PC-3 (cell line): ENCODE measurements around the gene CYP26C1. TPM values are rescaled to one million over a fixed set of nuclear protein-coding genes. Genes with fewer than 3 reads are reported as not detected.

Source experiments
- ATAC-seq: fragments of 200-7000 bp; cut with Tn5 transposase; 2 replicates; pipeline ENCODE4 v1.9.1; 2020; ENCODE audit warnings: mild to moderate bottlenecking, moderate library complexity
- BruUV-seq: library from RNA; stranded (reverse); fragments of 400-500 nt; replicated peaks from 2 replicates; lab custom pipeline; 2021; lab: Mats Ljungman, UMichigan
- CTCF ChIA-PET: fragments of 300-600 bp; sonication (Branson Sonifier 250); formaldehyde crosslinking; loops from one replicate; lab custom pipeline; 2022; ENCODE audit warnings: antibody characterized with exemption; lab: Charles Lee
- POLR2A ChIA-PET: fragments of 300-600 bp; sonication (Branson Sonifier 250); formaldehyde crosslinking; loops from one replicate; lab custom pipeline; 2022; ENCODE audit warnings: antibody characterized with exemption; ENCODE audit not compliant: unreplicated experiment; lab: Charles Lee
- DNase-seq: peaks from one replicate; pipeline ENCODE4 v3.0.0-alpha.2; 2015
- H2AFZ ChIP-seq: fragments of 300-600 bp; sonication (generic); 2 replicates; pipeline ENCODE4 v1.6.0; 2016; ENCODE audit warnings: antibody characterized with exemption, low read length
- H3F3A ChIP-seq: fragments of 300-600 bp; sonication (generic); one replicate; pipeline ENCODE4 v1.6.0; 2017; ENCODE audit warnings: antibody characterized with exemption, low read length, control low read depth, mild to moderate bottlenecking; ENCODE audit not compliant: unreplicated experiment
- H3K27ac ChIP-seq: fragments of 300-600 bp; sonication (generic); 2 replicates; pipeline ENCODE4 v1.5.1; 2016; ENCODE audit warnings: mild to moderate bottlenecking, low read length
- H3K27me3 ChIP-seq: fragments of 300-600 bp; sonication (generic); 2 replicates; pipeline ENCODE4 v1.6.1; 2016; ENCODE audit warnings: low read length, mixed read lengths
- H3K36me3 ChIP-seq: fragments of 300-600 bp; sonication (generic); 2 replicates; pipeline ENCODE4 v1.6.1; 2016; ENCODE audit warnings: low read depth, mixed run types, low read length, mixed read lengths
- H3K4me1 ChIP-seq: fragments of 300-600 bp; sonication (generic); 2 replicates; pipeline ENCODE4 v1.5.1; 2016; ENCODE audit warnings: low read length; ENCODE audit not compliant: insufficient read depth
- H3K4me2 ChIP-seq: fragments of 300-600 bp; sonication (generic); 2 replicates; pipeline ENCODE4 v1.6.0; 2016; ENCODE audit warnings: low read length
- H3K4me3 ChIP-seq: fragments of 300-600 bp; sonication (generic); 2 replicates; pipeline ENCODE4 v1.5.1; 2016; ENCODE audit warnings: mild to moderate bottlenecking, low read length, mixed read lengths
- H3K79me2 ChIP-seq: fragments of 300-600 bp; sonication (generic); 2 replicates; pipeline ENCODE4 v1.6.1; 2017; ENCODE audit warnings: low read length, mixed read lengths
- H3K9ac ChIP-seq: fragments of 300-600 bp; sonication (generic); 2 replicates; pipeline ENCODE4 v1.6.0; 2016; ENCODE audit warnings: mild to moderate bottlenecking, low read length
- H3K9me2 ChIP-seq: fragments of 300-600 bp; sonication (generic); replicated peaks from 2 replicates; pipeline ENCODE4 v1.6.1; 2016; ENCODE audit warnings: mixed run types, low read length, mixed read lengths
- H3K9me3 ChIP-seq: fragments of 300-600 bp; sonication (generic); 2 replicates; pipeline ENCODE4 v1.6.1; 2016; ENCODE audit warnings: low read length, mixed read lengths
- H4K20me1 ChIP-seq: fragments of 300-600 bp; sonication (generic); 2 replicates; pipeline ENCODE4 v1.6.1; 2016; ENCODE audit warnings: low read length, mixed read lengths
- CTCF ChIP-seq: fragments of 300-600 bp; sonication (generic); conservative IDR thresholded peaks from 2 replicates; pipeline ENCODE4 v1.5.1; 2017; ENCODE audit warnings: antibody characterized with exemption, low read depth, mild to moderate bottlenecking, low read length
- EZH2 ChIP-seq: fragments of 300-600 bp; sonication (generic); IDR thresholded peaks from one replicate; pipeline ENCODE4 v1.6.1; 2017; ENCODE audit warnings: antibody characterized with exemption, mild to moderate bottlenecking, low read length; ENCODE audit not compliant: unreplicated experiment
- EZH2phosphoT487 ChIP-seq: fragments of 300-600 bp; sonication (generic); IDR thresholded peaks from 2 replicates; pipeline ENCODE4 v1.6.1; 2018; ENCODE audit warnings: mild to moderate bottlenecking, antibody characterized with exemption, low read length, borderline replicate concordance
- intact Hi-C: fragments of 100-400 bp; cut with micrococcal nuclease; formaldehyde crosslinking; loops from 2 replicates; pipeline ENCODE4 v1.9.0; 2023
- total RNA-seq: library from RNA; depleted of rRNA; stranded (reverse); fragments of >200 nt; gene quantifications from 2 replicates; pipeline ENCODE4 v1.2.3, GENCODE V29; 2014

The CYP26C1 gene
- total RNA-seq, 1 experiment from 2014 or later = not detected

GRCh38 chr10:93061594-93062513 lies 1.3 kb downstream of the CYP26C1 start:
- ChIA-PET CTCF (no interaction called here), POLR2A (no interaction called here)
- no peaks in the 10 kb centered on the region for H3K36me3 ChIP-seq
- ATAC-seq (no peak), DNase-seq (no peak)
- TF ChIP-seq EZH2 (no peak), EZH2phosphoT487 (no peak), CTCF (no peak)
- H3K4me3 ChIP-seq = no peak overlapping the region
- no peaks in the 10 kb centered on the region for H3K79me2 ChIP-seq
- no peaks in the 10 kb centered on the region for H3K9me3 ChIP-seq
- H3K9me2 ChIP-seq = no peaks in the 10 kb centered on the region
- H3K27ac ChIP-seq = no peak overlapping the region
- H3K4me1 ChIP-seq = peaks cover 14% of the 10 kb centered on the region
- no TSS peak for BruUV-seq
- H4K20me1 ChIP-seq = no peaks in the 10 kb centered on the region
- no peaks in the 10 kb centered on the region for H3F3A ChIP-seq
- no peak overlapping the region for H2AFZ ChIP-seq
- H3K4me2 ChIP-seq = no peak overlapping the region
- intact Hi-C loops = no loop called here
- H3K9ac ChIP-seq = no peak overlapping the region
- H3K27me3 ChIP-seq = no peaks in the 10 kb centered on the region

GRCh38 chr10:93062514-93063143 lies 2.0 kb downstream of the CYP26C1 start:
- CTCF ChIA-PET = no interaction called here
- POLR2A ChIA-PET = no interaction called here
- Histone ChIP-seq H3K4me3 (no peak overlapping the region), H2AFZ (no peak overlapping the region), H3F3A (no peaks in the 10 kb centered on the region), H3K9me3 (no peaks in the 10 kb centered on the region), H3K36me3 (no peaks in the 10 kb centered on the region), H3K4me1 (peaks cover 14% of the 10 kb centered on the region), H3K79me2 (no peaks in the 10 kb centered on the region), H3K4me2 (no peak overlapping the region), H3K27me3 (no peaks in the 10 kb centered on the region), H4K20me1 (no peaks in the 10 kb centered on the region), H3K9me2 (no peaks in the 10 kb centered on the region), H3K27ac (no peak overlapping the region), H3K9ac (no peak overlapping the region)
- ATAC-seq (no peak), DNase-seq (no peak)
- TF ChIP-seq EZH2 = no peak
- no peak for TF ChIP-seq EZH2phosphoT487
- TF ChIP-seq CTCF = no peak
- no TSS peak for BruUV-seq
- intact Hi-C loops = no loop called here
